DOHH2 (cell line): ENCODE measurements around the gene ARHGDIB.

Experiments
- EZH2phosphoT487 ChIP-seq: fragments of 200-600 bp; sonication (generic); IDR thresholded peaks from 2 replicates; pipeline ENCODE4 v1.6.1; 2017; ENCODE audit warnings: borderline replicate concordance, mild to moderate bottlenecking, antibody characterized with exemption, low read length, moderate library complexity, mixed read lengths
- TF ChIP-seq, protein P1 (sequence below): fragments of 200-600 bp; sonication (generic); IDR thresholded peaks from one replicate; pipeline ENCODE4 v1.5.1; 2014; ENCODE audit warnings: antibody characterized with exemption, mild to moderate bottlenecking, low read depth, low read length; ENCODE audit not compliant: poor library complexity, severe bottlenecking

GRCh38 chr12:14935031-14935430 is 26.4 kb downstream of the ARHGDIB start:
- TF ChIP-seq, protein P1, sequence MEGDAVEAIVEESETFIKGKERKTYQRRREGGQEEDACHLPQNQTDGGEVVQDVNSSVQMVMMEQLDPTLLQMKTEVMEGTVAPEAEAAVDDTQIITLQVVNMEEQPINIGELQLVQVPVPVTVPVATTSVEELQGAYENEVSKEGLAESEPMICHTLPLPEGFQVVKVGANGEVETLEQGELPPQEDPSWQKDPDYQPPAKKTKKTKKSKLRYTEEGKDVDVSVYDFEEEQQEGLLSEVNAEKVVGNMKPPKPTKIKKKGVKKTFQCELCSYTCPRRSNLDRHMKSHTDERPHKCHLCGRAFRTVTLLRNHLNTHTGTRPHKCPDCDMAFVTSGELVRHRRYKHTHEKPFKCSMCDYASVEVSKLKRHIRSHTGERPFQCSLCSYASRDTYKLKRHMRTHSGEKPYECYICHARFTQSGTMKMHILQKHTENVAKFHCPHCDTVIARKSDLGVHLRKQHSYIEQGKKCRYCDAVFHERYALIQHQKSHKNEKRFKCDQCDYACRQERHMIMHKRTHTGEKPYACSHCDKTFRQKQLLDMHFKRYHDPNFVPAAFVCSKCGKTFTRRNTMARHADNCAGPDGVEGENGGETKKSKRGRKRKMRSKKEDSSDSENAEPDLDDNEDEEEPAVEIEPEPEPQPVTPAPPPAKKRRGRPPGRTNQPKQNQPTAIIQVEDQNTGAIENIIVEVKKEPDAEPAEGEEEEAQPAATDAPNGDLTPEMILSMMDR: no peak
- no peak for TF ChIP-seq EZH2phosphoT487
